HepG2 (cell line): ENCODE results near the gene KHK. TPM values are rescaled to one million over a fixed set of nuclear protein-coding genes. Genes with fewer than 3 reads are reported as not detected.
A peak's percentile ranks its signal among the peaks of the same experiment; 100 is the strongest.

ENCODE experiments used
- GATAD1 ChIP-seq: IDR thresholded peaks from 2 replicates; pipeline ENCODE4 v1.6.1; 2016; ENCODE audit warnings: missing genetic modification reagents, missing compliant biosample characterization
- HDAC1 ChIP-seq: sonication (generic); formaldehyde crosslinking; IDR thresholded peaks from 2 replicates; pipeline ENCODE4 v1.5.1; 2020; ENCODE audit warnings: mild to moderate bottlenecking, missing genetic modification reagents
- HINFP ChIP-seq: sonication (generic); formaldehyde crosslinking; IDR thresholded peaks from 2 replicates; pipeline ENCODE4 v1.4.0; 2020; ENCODE audit warnings: low read depth, mild to moderate bottlenecking, missing genetic modification reagents
- HIVEP1 ChIP-seq: sonication (generic); formaldehyde crosslinking; IDR thresholded peaks from 2 replicates; pipeline ENCODE4 v1.4.0; 2020; ENCODE audit warnings: mild to moderate bottlenecking, missing genetic modification reagents
- KAT7 ChIP-seq: IDR thresholded peaks from 2 replicates; pipeline ENCODE4 v1.6.1; 2018; ENCODE audit warnings: borderline replicate concordance, missing compliant biosample characterization
- KIAA2018 ChIP-seq: sonication (generic); formaldehyde crosslinking; IDR thresholded peaks from 2 replicates; pipeline ENCODE4 v1.5.0; 2020; ENCODE audit warnings: mild to moderate bottlenecking, missing genetic modification reagents, borderline replicate concordance
- MAFF ChIP-seq: IDR thresholded peaks from 2 replicates; pipeline ENCODE4 v1.6.1; 2011; ENCODE audit warnings: low read depth, low read length, improper control_type of control experiment
- PRDM10 ChIP-seq: sonication (generic); formaldehyde crosslinking; IDR thresholded peaks from 2 replicates; pipeline ENCODE4 v1.4.0; 2020; ENCODE audit warnings: low read depth, missing genetic modification reagents
- ZBTB4 ChIP-seq: sonication (generic); formaldehyde crosslinking; IDR thresholded peaks from 2 replicates; pipeline ENCODE4 v1.4.0; 2020; ENCODE audit warnings: missing genetic modification reagents, mild to moderate bottlenecking, borderline replicate concordance
- ZNF563 ChIP-seq: sonication (generic); formaldehyde crosslinking; IDR thresholded peaks from 2 replicates; pipeline ENCODE4 v1.8.0; 2022; ENCODE audit warnings: mild to moderate bottlenecking, moderate library complexity, missing genetic modification reagents
- ZNF713 ChIP-seq: sonication (generic); formaldehyde crosslinking; IDR thresholded peaks from 2 replicates; pipeline ENCODE4 v1.4.0; 2020; ENCODE audit warnings: mild to moderate bottlenecking, missing genetic modification reagents
- ZSCAN29 ChIP-seq: sonication (generic); formaldehyde crosslinking; conservative IDR thresholded peaks from 2 replicates; pipeline ENCODE4 v1.4.0; 2020; ENCODE audit warnings: mild to moderate bottlenecking, missing genetic modification reagents
- polyA plus RNA-seq, 8 experiments: library from polyadenylated mRNA; depleted of rRNA in 3 of 8; stranded (reverse) in 7 of 8; unstranded in 1 of 8; fragments of >200 nt; fragmentation: Illumina TruSeq in 4 of 8; extraction: Trizol in 4 of 8; gene quantifications; 2 replicates each; pipeline versions ENCODE4 v1.2.1 to v1.2.3, GENCODE V29; 2011 to 2016; ENCODE audit warnings: low read depth in 4 of 8, missing spikeins in 1 of 8, mixed read lengths in 1 of 8; ENCODE audit not compliant: insufficient read depth in 1 of 8
- total RNA-seq, 5 experiments: library from RNA; depleted of rRNA; stranded (reverse); fragments of >200 nt; fragmentation: Illumina TruSeq; extraction: Trizol; gene quantifications; 2 replicates each; pipeline ENCODE4 v1.2.3, GENCODE V29; 2016; ENCODE audit warnings: low read depth in 1 of 5

Gene KHK
- total and polyA plus RNA-seq, 2 of the 13 experiments (the other 11 are each of a cell fraction or from before 2014, with no cell fraction given) = 40.9 to 99.2 TPM

GRCh38 chr2:27094353-27094984 is 7.9 kb downstream of the KHK start (continued):
- TF ChIP-seq KIAA2018 (no peak), HINFP (CRISPR knock-in tag) (no peak), ZNF563 (CRISPR knock-in tag) (no peak), GATAD1 (CRISPR knock-in tag) (no peak), KAT7 (CRISPR knock-in tag) (no peak), ZSCAN29 (no peak), HDAC1 (CRISPR knock-in tag) (no peak), HIVEP1 (CRISPR knock-in tag) (no peak), MAFF (no peak), PRDM10 (CRISPR knock-in tag) (no peak), ZBTB4 (CRISPR knock-in tag) (peak; percentile 62; the same call in 1 of the 2 replicates), ZNF713 (no peak)
